Central memory CD8-positive, alpha-beta T cell (primary cell): Measurements from ENCODE around the gene GRAMD1A.
"Not testable (repeated sequence)": the region's sequence is repeated elsewhere in the genome, so short reads cannot be mapped to it uniquely, and the experiment has no call there.

ENCODE experiments used
- ATAC-seq: fragments of 150-1000 bp; cut with Tn5 transposase; replicated peaks from 2 replicates; pipeline ENCODE4 v1.10.0; 2022; ENCODE audit warnings: mild to moderate bottlenecking, moderate FRiP score, moderate number of reproducible peaks; ENCODE audit not compliant: poor library complexity, severe bottlenecking; ENCODE audit errors: extremely low read depth
- DNase-seq, 2 donors: peaks; one replicate each; pipeline ENCODE4 v3.0.0; 2021; ENCODE audit warnings: low spot score in 2 of 2
- H3K27ac Mint-ChIP-seq: one replicate; pipeline ENCODE4 v1.8.0; 2022; ENCODE audit warnings: low read depth, mild to moderate bottlenecking, moderate library complexity, mixed read lengths
- H3K27me3 Mint-ChIP-seq: one replicate; pipeline ENCODE4 v1.8.0; 2022; ENCODE audit warnings: mixed read lengths
- H3K36me3 Mint-ChIP-seq: one replicate; pipeline ENCODE4 v1.8.0; 2022; ENCODE audit warnings: mild to moderate bottlenecking, moderate library complexity, mixed read lengths; ENCODE audit not compliant: insufficient read depth
- H3K4me1 Mint-ChIP-seq: one replicate; pipeline ENCODE4 v1.8.0; 2022; ENCODE audit warnings: mixed read lengths
- H3K4me3 Mint-ChIP-seq: one replicate; pipeline ENCODE4 v1.8.0; 2022; ENCODE audit warnings: mild to moderate bottlenecking, moderate library complexity, mixed read lengths
- H3K9me3 Mint-ChIP-seq: one replicate; pipeline ENCODE4 v1.8.0; 2022; ENCODE audit warnings: mixed read lengths

The GRAMD1A gene

GRCh38 chr19:35019144-35019543, 19.0 kb downstream of the GRAMD1A start:
- Mint-ChIP-seq H3K9me3 (no peaks in the 10 kb centered on the region), H3K27ac (peak overlapping the region; percentile 80), H3K27me3 (no peaks in the 10 kb centered on the region), H3K36me3 (peaks cover 61% of the 10 kb centered on the region), H3K4me1 (peaks cover 37% of the 10 kb centered on the region), H3K4me3 (no peak overlapping the region)
- ATAC-seq (no peak), DNase-seq (no peak)

- no peak overlapping the region for H3K4me3 Mint-ChIP-seq
- H3K4me1 Mint-ChIP-seq: peaks cover 23% of the 10 kb centered on the region
- H3K27me3 Mint-ChIP-seq: no peaks in the 10 kb centered on the region
- H3K36me3 Mint-ChIP-seq: peaks cover 63% of the 10 kb centered on the region
- peak overlapping the region; percentile 8 for H3K27ac Mint-ChIP-seq
- ATAC-seq (no peak), DNase-seq (no peak)
- H3K9me3 Mint-ChIP-seq: no peaks in the 10 kb centered on the region
Measured at GRCh38 chr19:35021016-35021415, 20.9 kb downstream of the GRAMD1A start.

GRCh38 chr19:35021596-35021995, 21.5 kb downstream of the GRAMD1A start:
- ATAC-seq (no peak), DNase-seq (no peak)
- Mint-ChIP-seq H3K27ac (peak overlapping the region; percentile 51), H3K27me3 (no peaks in the 10 kb centered on the region), H3K4me3 (no peak overlapping the region), H3K36me3 (peaks cover 58% of the 10 kb centered on the region), H3K4me1 (peaks cover 23% of the 10 kb centered on the region), H3K9me3 (no peaks in the 10 kb centered on the region)

GRCh38 chr19:35022460-35022859, 22.3 kb downstream of the GRAMD1A start:
- Mint-ChIP-seq H3K9me3 (no peaks in the 10 kb centered on the region), H3K27me3 (no peaks in the 10 kb centered on the region), H3K36me3 (peaks cover 53% of the 10 kb centered on the region), H3K27ac (no peak overlapping the region), H3K4me1 (peaks cover 23% of the 10 kb centered on the region), H3K4me3 (no peak overlapping the region)
- DNase-seq (no peak), ATAC-seq (no peak)

GRCh38 chr19:35023428-35023827, 23.3 kb downstream of the GRAMD1A start:
- Mint-ChIP-seq H3K4me1 (peaks cover 26% of the 10 kb centered on the region), H3K4me3 (no peak overlapping the region), H3K27ac (no peak overlapping the region), H3K27me3 (no peaks in the 10 kb centered on the region), H3K36me3 (peaks cover 46% of the 10 kb centered on the region), H3K9me3 (no peaks in the 10 kb centered on the region)
- no peak for DNase-seq
- ATAC-seq: no peak

GRCh38 chr19:35024095-35024494, 24.0 kb downstream of the GRAMD1A start:
- Mint-ChIP-seq H3K4me1 (peaks cover 24% of the 10 kb centered on the region), H3K36me3 (peaks cover 41% of the 10 kb centered on the region), H3K27me3 (no peaks in the 10 kb centered on the region), H3K4me3 (no peak overlapping the region), H3K27ac (no peak overlapping the region), H3K9me3 (no peaks in the 10 kb centered on the region)
- DNase-seq: no peak
- no peak for ATAC-seq

- no peak overlapping the region for H3K4me3 Mint-ChIP-seq
- peaks cover 26% of the 10 kb centered on the region for H3K4me1 Mint-ChIP-seq
- H3K27ac Mint-ChIP-seq: no peak overlapping the region
- ATAC-seq: no peak
- no peak for DNase-seq
- peaks cover 2% of the 10 kb centered on the region for H3K27me3 Mint-ChIP-seq
- no peaks in the 10 kb centered on the region for H3K9me3 Mint-ChIP-seq
- H3K36me3 Mint-ChIP-seq: peaks cover 28% of the 10 kb centered on the region
Measured at GRCh38 chr19:35025969-35026368, 25.8 kb downstream of the GRAMD1A start.

- H3K9me3 Mint-ChIP-seq: no peaks in the 10 kb centered on the region
- no peak overlapping the region for H3K4me3 Mint-ChIP-seq
- peaks cover 25% of the 10 kb centered on the region for H3K36me3 Mint-ChIP-seq
- no peak for DNase-seq
- peaks cover 6% of the 10 kb centered on the region for H3K27me3 Mint-ChIP-seq
- no peak overlapping the region for H3K27ac Mint-ChIP-seq
- peaks cover 31% of the 10 kb centered on the region for H3K4me1 Mint-ChIP-seq
- no peak for ATAC-seq
Measured at GRCh38 chr19:35026418-35026817, 26.3 kb downstream of the GRAMD1A start.

GRCh38 chr19:35027009-35027408, 26.9 kb downstream of the GRAMD1A start:
- H3K27ac Mint-ChIP-seq: no peak overlapping the region
- H3K27me3 Mint-ChIP-seq: peaks cover 12% of the 10 kb centered on the region
- H3K4me3 Mint-ChIP-seq: no peak overlapping the region
- no peak for DNase-seq
- H3K36me3 Mint-ChIP-seq: peaks cover 25% of the 10 kb centered on the region
- H3K9me3 Mint-ChIP-seq: no peaks in the 10 kb centered on the region
- ATAC-seq: no peak
- peaks cover 32% of the 10 kb centered on the region for H3K4me1 Mint-ChIP-seq

GRCh38 chr19:35027851-35028599, 27.9 kb downstream of the GRAMD1A start:
- H3K4me1 Mint-ChIP-seq: peaks cover 29% of the 10 kb centered on the region
- peaks cover 25% of the 10 kb centered on the region for H3K36me3 Mint-ChIP-seq
- no peak overlapping the region for H3K4me3 Mint-ChIP-seq
- peak overlapping the region; percentile 41 for H3K27ac Mint-ChIP-seq
- ATAC-seq: peak; percentile 41
- DNase-seq: no peak
- peaks cover 12% of the 10 kb centered on the region for H3K27me3 Mint-ChIP-seq
- H3K9me3 Mint-ChIP-seq: no peaks in the 10 kb centered on the region

GRCh38 chr19:35028600-35028885, 28.4 kb downstream of the GRAMD1A start:
- H3K9me3 Mint-ChIP-seq, H3K27ac Mint-ChIP-seq, DNase-seq, ATAC-seq, H3K4me3 Mint-ChIP-seq: not testable (repeated sequence)
- Mint-ChIP-seq H3K36me3 (peaks cover 21% of the 10 kb centered on the region), H3K27me3 (peaks cover 12% of the 10 kb centered on the region), H3K4me1 (peaks cover 29% of the 10 kb centered on the region)

- H3K27ac Mint-ChIP-seq, ATAC-seq, H3K9me3 Mint-ChIP-seq, DNase-seq: not testable (repeated sequence)
- Mint-ChIP-seq H3K27me3 (peaks cover 12% of the 10 kb centered on the region), H3K4me3 (peak overlapping the region; percentile 60), H3K4me1 (peaks cover 29% of the 10 kb centered on the region), H3K36me3 (peaks cover 15% of the 10 kb centered on the region)
Measured at GRCh38 chr19:35029275-35029736, 29.2 kb downstream of the GRAMD1A start.

GRCh38 chr19:35029737-35030256, 29.7 kb downstream of the GRAMD1A start:
- ATAC-seq (no peak), DNase-seq (no peak)
- Mint-ChIP-seq H3K36me3 (peaks cover 10% of the 10 kb centered on the region), H3K9me3 (no peaks in the 10 kb centered on the region), H3K4me1 (peaks cover 29% of the 10 kb centered on the region), H3K4me3 (peak overlapping the region; percentile 60), H3K27ac (no peak overlapping the region), H3K27me3 (peaks cover 12% of the 10 kb centered on the region)
